PC-3 (cell line): ENCODE measurements around the gene CCT3.

Source experiments
- EZH2phosphoT487 ChIP-seq: fragments of 300-600 bp; sonication (generic); IDR thresholded peaks from 2 replicates; pipeline ENCODE4 v1.6.1; 2018; ENCODE audit warnings: mild to moderate bottlenecking, antibody characterized with exemption, low read length, borderline replicate concordance
- TF ChIP-seq, protein P1 (sequence below): fragments of 300-600 bp; sonication (generic); conservative IDR thresholded peaks from 2 replicates; pipeline ENCODE4 v1.5.1; 2017; ENCODE audit warnings: antibody characterized with exemption, low read depth, mild to moderate bottlenecking, low read length

DNA sequence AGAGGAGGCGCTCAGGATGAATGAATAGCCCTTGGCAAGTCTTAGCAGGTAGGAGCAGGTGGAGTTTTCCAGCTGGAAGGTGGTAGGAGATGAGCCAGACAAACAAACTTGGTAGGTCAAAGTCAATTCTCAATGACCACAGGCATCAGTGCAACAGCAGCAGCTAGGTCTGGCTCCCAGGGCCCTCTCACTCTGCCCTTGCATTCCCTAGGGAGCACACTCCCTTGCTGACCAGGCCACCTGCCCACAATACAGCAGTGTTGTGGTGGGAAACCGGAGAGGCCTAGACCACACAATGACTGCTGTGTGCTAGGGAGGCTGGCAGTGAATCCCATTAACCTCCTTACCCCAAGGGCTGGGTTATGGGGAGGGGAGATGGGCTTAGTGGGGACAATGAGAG, 77.2 kb downstream of the CCT3 start:
- TF ChIP-seq, protein P1, sequence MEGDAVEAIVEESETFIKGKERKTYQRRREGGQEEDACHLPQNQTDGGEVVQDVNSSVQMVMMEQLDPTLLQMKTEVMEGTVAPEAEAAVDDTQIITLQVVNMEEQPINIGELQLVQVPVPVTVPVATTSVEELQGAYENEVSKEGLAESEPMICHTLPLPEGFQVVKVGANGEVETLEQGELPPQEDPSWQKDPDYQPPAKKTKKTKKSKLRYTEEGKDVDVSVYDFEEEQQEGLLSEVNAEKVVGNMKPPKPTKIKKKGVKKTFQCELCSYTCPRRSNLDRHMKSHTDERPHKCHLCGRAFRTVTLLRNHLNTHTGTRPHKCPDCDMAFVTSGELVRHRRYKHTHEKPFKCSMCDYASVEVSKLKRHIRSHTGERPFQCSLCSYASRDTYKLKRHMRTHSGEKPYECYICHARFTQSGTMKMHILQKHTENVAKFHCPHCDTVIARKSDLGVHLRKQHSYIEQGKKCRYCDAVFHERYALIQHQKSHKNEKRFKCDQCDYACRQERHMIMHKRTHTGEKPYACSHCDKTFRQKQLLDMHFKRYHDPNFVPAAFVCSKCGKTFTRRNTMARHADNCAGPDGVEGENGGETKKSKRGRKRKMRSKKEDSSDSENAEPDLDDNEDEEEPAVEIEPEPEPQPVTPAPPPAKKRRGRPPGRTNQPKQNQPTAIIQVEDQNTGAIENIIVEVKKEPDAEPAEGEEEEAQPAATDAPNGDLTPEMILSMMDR, result no peak
- no peak for TF ChIP-seq EZH2phosphoT487
